IPS-20b (cell line): ENCODE measurements around the gene ZNF883.

ENCODE experiments used
- H3K27ac ChIP-seq: one replicate; pipeline ENCODE4 v1.5.1; 2013; ENCODE audit warnings: low read length
- H3K27me3 ChIP-seq: 2 replicates; pipeline ENCODE4 v1.6.1; 2013; ENCODE audit warnings: mild to moderate bottlenecking, low read length, inconsistent platforms; ENCODE audit not compliant: insufficient read depth
- H3K36me3 ChIP-seq: 2 replicates; pipeline ENCODE4 v1.6.1; 2013; ENCODE audit warnings: low read depth, mild to moderate bottlenecking, inconsistent platforms, low read length, moderate library complexity; ENCODE audit not compliant: insufficient read depth
- H3K4me1 ChIP-seq: 2 replicates; pipeline ENCODE4 v1.6.1; 2013; ENCODE audit warnings: mild to moderate bottlenecking, control low read depth, inconsistent platforms, low read length, moderate library complexity; ENCODE audit not compliant: insufficient read depth
- H3K4me3 ChIP-seq: 2 replicates; pipeline ENCODE4 v1.5.1; 2013; ENCODE audit warnings: mild to moderate bottlenecking, low read length, inconsistent platforms
- H3K9ac ChIP-seq: 2 replicates; pipeline ENCODE4 v1.6.1; 2013; ENCODE audit warnings: low read depth, mild to moderate bottlenecking, inconsistent platforms, low read length, moderate library complexity
- H3K9me3 ChIP-seq: 2 replicates; pipeline ENCODE4 v1.6.1; 2013; ENCODE audit warnings: mild to moderate bottlenecking, low read depth, low read length, inconsistent platforms; ENCODE audit not compliant: insufficient read depth

ZNF883 gene

GRCh38 chr9:112917047-112917986, 94.7 kb downstream of the ZNF883 start:
- no peak overlapping the region for H3K27ac ChIP-seq
- H3K4me1 ChIP-seq = no peaks in the 10 kb centered on the region
- H3K27me3 ChIP-seq = peaks cover 37% of the 10 kb centered on the region
- no peaks in the 10 kb centered on the region for H3K36me3 ChIP-seq
- peaks cover 4% of the 10 kb centered on the region; the same call in 1 of the 2 replicates for H3K9me3 ChIP-seq
- no peak overlapping the region for H3K9ac ChIP-seq
- H3K4me3 ChIP-seq = no peak overlapping the region

GRCh38 chr9:112914524-112914923, 97.5 kb downstream of the ZNF883 start:
- H3K27me3 ChIP-seq = peaks cover 31% of the 10 kb centered on the region
- H3K4me3 ChIP-seq = no peak overlapping the region
- no peak overlapping the region for H3K9ac ChIP-seq
- H3K4me1 ChIP-seq = no peaks in the 10 kb centered on the region
- no peaks in the 10 kb centered on the region for H3K36me3 ChIP-seq
- no peak overlapping the region for H3K27ac ChIP-seq
- peaks cover 4% of the 10 kb centered on the region; the same call in 1 of the 2 replicates for H3K9me3 ChIP-seq

GRCh38 chr9:112913326-112913725, 98.7 kb downstream of the ZNF883 start:
- Histone ChIP-seq H3K4me3 (no peak overlapping the region), H3K27me3 (peaks cover 23% of the 10 kb centered on the region), H3K27ac (no peak overlapping the region), H3K4me1 (no peaks in the 10 kb centered on the region), H3K36me3 (no peaks in the 10 kb centered on the region), H3K9ac (no peak overlapping the region), H3K9me3 (peaks cover 4% of the 10 kb centered on the region; the same call in 1 of the 2 replicates)

GRCh38 chr9:112912636-112913035, 99.4 kb downstream of the ZNF883 start:
- no peaks in the 10 kb centered on the region for H3K4me1 ChIP-seq
- peaks cover 18% of the 10 kb centered on the region for H3K27me3 ChIP-seq
- no peak overlapping the region for H3K9ac ChIP-seq
- peaks cover 4% of the 10 kb centered on the region; the same call in 1 of the 2 replicates for H3K9me3 ChIP-seq
- H3K27ac ChIP-seq = no peak overlapping the region
- no peak overlapping the region for H3K4me3 ChIP-seq
- no peaks in the 10 kb centered on the region for H3K36me3 ChIP-seq

- Histone ChIP-seq H3K9me3 (peaks cover 4% of the 10 kb centered on the region; the same call in 1 of the 2 replicates), H3K27me3 (peaks cover 9% of the 10 kb centered on the region), H3K27ac (no peak overlapping the region), H3K36me3 (no peaks in the 10 kb centered on the region), H3K4me3 (no peak overlapping the region), H3K4me1 (no peaks in the 10 kb centered on the region), H3K9ac (no peak overlapping the region)
Measured at GRCh38 chr9:112911736-112912135, 100.3 kb downstream of the ZNF883 start.
